IgD-negative memory B cell (primary cell): Measurements from ENCODE around the gene OTUB2. TPM values are rescaled to one million over a fixed set of nuclear protein-coding genes. Genes with fewer than 3 reads are reported as not detected.

Source experiments
- H3K27ac Mint-ChIP-seq, 3 donors: one replicate each; pipeline ENCODE4 v1.8.0; 2020 to 2022; ENCODE audit warnings: mild to moderate bottlenecking in 3 of 3, mixed read lengths in 3 of 3, moderate library complexity in 1 of 3
- H3K27me3 Mint-ChIP-seq: one replicate; pipeline ENCODE4 v1.8.0; 2021; ENCODE audit warnings: mixed read lengths
- H3K36me3 Mint-ChIP-seq: one replicate; pipeline ENCODE4 v1.8.0; 2020; ENCODE audit warnings: mild to moderate bottlenecking, mixed read lengths
- H3K4me1 Mint-ChIP-seq, 3 donors: one replicate each; pipeline ENCODE4 v1.8.0; 2020 to 2022; ENCODE audit warnings: mixed read lengths in 3 of 3, mild to moderate bottlenecking in 1 of 3
- H3K4me3 Mint-ChIP-seq, 4 donors: one replicate each; pipeline ENCODE4 v1.8.0; 2020 to 2022; ENCODE audit warnings: mild to moderate bottlenecking in 4 of 4, mixed read lengths in 4 of 4, moderate library complexity in 3 of 4
- H3K9me3 Mint-ChIP-seq, 3 donors: one replicate each; pipeline ENCODE4 v1.8.0; 2020 to 2021; ENCODE audit warnings: mixed read lengths in 3 of 3, mild to moderate bottlenecking in 1 of 3
- polyA plus RNA-seq: library from polyadenylated mRNA; unstranded; fragments of 300-500 nt; fragmentation: Illumina TruSeq; gene quantifications from one replicate; pipeline ENCODE4 v1.2.3, GENCODE V29; 2021

Gene OTUB2
- polyA plus RNA-seq, 1 donor from 2014 or later, result 0.19 TPM

DNA sequence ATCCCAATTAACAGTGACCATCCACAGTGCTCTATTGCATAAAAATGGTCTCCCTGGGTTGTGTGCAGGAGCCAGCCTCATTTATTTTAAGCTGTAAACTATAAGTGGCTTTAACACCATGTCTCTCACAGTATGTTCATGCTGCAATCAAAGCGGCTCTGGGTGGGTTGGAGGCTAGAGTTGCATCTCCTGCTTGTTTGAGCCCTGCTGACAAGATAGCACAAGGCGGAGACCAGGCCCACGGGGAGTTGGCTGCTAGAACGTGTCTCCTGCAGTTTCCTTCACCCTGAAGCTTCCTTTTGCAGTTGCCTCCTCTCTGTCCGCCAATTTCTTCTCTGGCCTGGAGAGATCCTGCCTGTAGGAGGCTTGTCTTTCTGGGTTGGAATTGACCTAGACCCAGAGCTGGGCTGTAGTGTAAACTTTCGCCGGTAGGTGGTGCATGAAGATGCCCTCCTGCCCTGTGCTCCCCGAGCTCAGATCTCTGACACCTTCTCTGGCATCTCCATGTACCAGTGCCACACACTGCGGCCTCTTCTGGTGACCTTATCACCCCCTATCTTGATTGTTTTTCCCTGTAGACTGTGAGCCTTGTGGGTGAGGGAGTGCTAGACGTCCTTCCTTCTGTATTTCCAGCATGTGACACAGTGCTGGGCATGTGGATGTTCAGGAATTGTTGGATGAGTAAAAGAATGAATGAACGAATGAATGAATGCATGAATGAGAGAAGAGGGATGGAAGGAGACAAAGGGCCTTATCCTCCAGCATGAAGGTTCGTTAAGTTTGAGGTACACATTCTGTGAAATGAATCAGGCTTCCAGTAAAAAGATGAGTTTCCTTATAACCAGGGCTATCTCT lies 10.4 kb downstream of the OTUB2 start:
- Mint-ChIP-seq H3K9me3 (no peaks in the 10 kb centered on the region), H3K27ac (peak overlapping the region in 2 of 3 donors; percentile 29 to 31), H3K4me3 (no peak overlapping the region), H3K4me1 (peaks cover 0 to 5% (median 0%) of the 10 kb centered on the region in 3 donors), H3K36me3 (no peaks in the 10 kb centered on the region), H3K27me3 (no peaks in the 10 kb centered on the region)

DNA sequence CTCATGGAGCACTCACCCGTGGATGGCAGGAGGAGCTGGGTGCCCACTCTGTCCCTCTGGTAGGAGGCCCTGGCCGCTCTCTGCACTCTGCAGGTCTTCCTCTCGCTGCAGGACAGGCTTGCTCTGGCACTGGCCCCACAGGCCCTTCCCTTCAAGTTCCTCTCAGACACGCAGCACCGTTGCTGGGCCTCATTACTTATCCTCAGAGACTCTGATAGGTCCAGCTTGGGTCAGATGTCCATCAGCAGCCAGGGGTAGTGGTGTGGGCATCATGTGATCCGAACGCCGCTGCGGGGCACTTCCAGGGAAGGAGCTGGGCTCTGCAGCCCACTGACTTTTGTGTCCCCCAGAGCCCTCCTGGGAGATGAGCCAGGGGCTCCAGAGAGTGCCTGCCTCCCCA lies 11.8 kb downstream of the OTUB2 start:
- H3K4me1 Mint-ChIP-seq, result peaks cover 0 to 5% (median 0%) of the 10 kb centered on the region in 3 donors

DNA sequence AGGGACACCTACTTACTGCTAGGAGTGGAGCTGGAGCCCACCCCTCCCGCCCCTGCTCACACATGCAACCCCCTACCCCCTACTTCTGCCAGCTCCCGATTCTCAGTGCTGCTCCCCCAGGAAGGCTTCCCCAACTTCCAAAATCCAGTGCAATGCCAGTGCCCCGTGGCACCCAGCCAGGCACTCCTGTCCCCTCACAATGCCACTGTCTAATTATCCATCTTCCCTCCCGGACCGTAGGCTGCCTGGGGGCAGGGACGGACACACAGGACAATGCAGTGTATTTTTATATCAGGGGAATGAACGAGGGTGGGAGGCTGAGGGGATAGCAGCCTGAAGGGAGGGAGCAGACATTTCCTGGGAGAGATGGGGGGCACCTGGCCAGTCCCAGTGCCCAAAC lies 12.4 kb downstream of the OTUB2 start:
- no peak overlapping the region for H3K27ac Mint-ChIP-seq
- H3K36me3 Mint-ChIP-seq, result no peaks in the 10 kb centered on the region
- no peaks in the 10 kb centered on the region for H3K9me3 Mint-ChIP-seq
- H3K4me3 Mint-ChIP-seq, result no peak overlapping the region
- H3K4me1 Mint-ChIP-seq, result peaks cover 0 to 5% (median 0%) of the 10 kb centered on the region in 3 donors
- no peaks in the 10 kb centered on the region for H3K27me3 Mint-ChIP-seq

More for the DNA sequence above, 11.8 kb downstream of the OTUB2 start:
- Mint-ChIP-seq H3K36me3 (no peaks in the 10 kb centered on the region), H3K27ac (no peak overlapping the region), H3K27me3 (no peaks in the 10 kb centered on the region), H3K9me3 (no peaks in the 10 kb centered on the region), H3K4me3 (no peak overlapping the region)

DNA sequence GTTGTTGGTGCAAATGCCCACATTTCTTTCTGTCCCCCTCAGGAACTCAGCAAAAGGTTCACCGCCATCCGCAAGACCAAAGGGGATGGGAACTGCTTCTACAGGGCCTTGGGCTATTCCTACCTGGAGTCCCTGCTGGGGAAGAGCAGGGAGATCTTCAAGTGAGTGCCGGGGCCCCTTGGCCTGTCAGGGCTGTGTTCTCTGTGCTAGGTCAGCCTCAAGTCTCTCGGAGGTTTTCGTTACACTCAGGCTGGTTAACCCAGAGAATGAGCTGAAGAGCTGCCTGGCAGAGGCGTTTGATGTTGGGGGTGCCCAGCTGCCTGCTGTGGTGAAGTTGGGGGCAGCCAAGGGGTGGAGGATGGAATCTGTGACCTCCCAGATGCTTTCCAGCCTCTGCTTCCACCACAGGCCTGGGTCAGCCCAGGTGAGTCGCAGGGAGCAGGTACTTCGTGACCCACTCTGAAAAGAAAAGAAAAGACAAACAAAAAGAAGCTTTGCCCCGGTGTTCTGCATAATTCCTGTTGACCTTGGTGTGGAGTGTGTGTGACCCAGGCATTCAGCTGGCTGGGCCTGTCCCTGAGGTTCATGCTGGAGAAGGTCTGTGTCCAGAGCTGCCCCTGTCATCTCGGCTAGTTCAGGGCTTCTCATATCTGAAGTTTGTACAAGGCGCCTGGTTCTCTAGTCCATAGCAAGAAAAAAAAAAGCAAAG lies 12.9 kb downstream of the OTUB2 start:
- Mint-ChIP-seq H3K36me3 (no peaks in the 10 kb centered on the region), H3K27me3 (no peaks in the 10 kb centered on the region), H3K27ac (no peak overlapping the region), H3K4me1 (peaks cover 0 to 5% (median 0%) of the 10 kb centered on the region in 3 donors), H3K9me3 (no peaks in the 10 kb centered on the region), H3K4me3 (no peak overlapping the region)

- H3K9me3 Mint-ChIP-seq, result no peaks in the 10 kb centered on the region
- no peak overlapping the region for H3K27ac Mint-ChIP-seq
- H3K27me3 Mint-ChIP-seq, result no peaks in the 10 kb centered on the region
- no peaks in the 10 kb centered on the region for H3K36me3 Mint-ChIP-seq
- H3K4me3 Mint-ChIP-seq, result no peak overlapping the region
- peaks cover 0 to 5% (median 0%) of the 10 kb centered on the region in 3 donors for H3K4me1 Mint-ChIP-seq
These were observed 14.1 kb downstream of the OTUB2 start for GRCh38 chr14:94040247-94040646.

GRCh38 chr14:94040796-94041195 lies 14.7 kb downstream of the OTUB2 start:
- no peaks in the 10 kb centered on the region for H3K36me3 Mint-ChIP-seq
- no peak overlapping the region for H3K27ac Mint-ChIP-seq
- no peak overlapping the region for H3K4me3 Mint-ChIP-seq
- H3K4me1 Mint-ChIP-seq, result peaks cover 0 to 5% (median 0%) of the 10 kb centered on the region in 3 donors
- H3K27me3 Mint-ChIP-seq, result no peaks in the 10 kb centered on the region
- no peaks in the 10 kb centered on the region for H3K9me3 Mint-ChIP-seq

DNA sequence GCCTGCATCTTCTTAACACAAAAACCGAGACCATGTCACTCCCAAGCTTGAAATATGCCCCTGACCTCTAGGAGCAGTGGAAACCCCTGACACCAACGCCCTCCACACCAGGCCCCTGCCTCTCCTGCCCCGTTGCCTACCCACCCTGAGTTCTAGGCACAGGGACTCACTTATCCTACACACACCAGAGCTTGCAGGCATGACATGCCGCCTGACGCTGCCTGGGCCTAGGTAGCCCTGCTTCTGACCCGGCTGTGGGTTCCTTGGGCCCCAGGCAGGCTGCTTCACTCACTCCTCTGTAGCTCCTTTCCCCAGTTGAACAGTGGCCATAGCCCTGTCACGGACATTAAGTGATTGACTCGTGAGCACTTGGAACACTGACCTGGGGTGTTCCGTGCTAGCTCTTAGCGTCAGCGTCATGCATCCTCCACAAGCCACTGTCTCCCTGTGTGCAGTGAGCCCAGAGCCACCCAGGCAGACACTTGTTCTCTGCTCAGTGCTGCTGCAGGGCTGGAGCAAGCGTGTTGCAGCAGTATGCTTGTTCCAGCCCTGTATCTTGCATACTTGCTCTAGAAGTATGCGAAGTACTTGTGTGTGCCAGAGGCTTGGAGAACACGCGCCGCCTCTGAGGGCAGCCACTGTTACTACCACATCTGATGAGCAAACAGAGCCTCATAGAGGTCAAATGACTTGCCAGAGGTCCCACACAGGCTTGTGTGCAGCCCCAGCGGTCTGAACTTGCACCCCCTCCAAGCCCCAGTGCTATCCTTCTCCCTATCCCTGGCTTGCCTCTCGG lies 15.6 kb downstream of the OTUB2 start:
- H3K4me1 Mint-ChIP-seq, result peaks cover 0 to 2% (median 0%) of the 10 kb centered on the region in 3 donors
- H3K4me3 Mint-ChIP-seq, result peak overlapping the region in 1 of 4 donors; percentile 29
- H3K27ac Mint-ChIP-seq, result peak overlapping the region in 1 of 3 donors; percentile 65
- no peaks in the 10 kb centered on the region for H3K27me3 Mint-ChIP-seq
- H3K9me3 Mint-ChIP-seq, result no peaks in the 10 kb centered on the region
- no peaks in the 10 kb centered on the region for H3K36me3 Mint-ChIP-seq

DNA sequence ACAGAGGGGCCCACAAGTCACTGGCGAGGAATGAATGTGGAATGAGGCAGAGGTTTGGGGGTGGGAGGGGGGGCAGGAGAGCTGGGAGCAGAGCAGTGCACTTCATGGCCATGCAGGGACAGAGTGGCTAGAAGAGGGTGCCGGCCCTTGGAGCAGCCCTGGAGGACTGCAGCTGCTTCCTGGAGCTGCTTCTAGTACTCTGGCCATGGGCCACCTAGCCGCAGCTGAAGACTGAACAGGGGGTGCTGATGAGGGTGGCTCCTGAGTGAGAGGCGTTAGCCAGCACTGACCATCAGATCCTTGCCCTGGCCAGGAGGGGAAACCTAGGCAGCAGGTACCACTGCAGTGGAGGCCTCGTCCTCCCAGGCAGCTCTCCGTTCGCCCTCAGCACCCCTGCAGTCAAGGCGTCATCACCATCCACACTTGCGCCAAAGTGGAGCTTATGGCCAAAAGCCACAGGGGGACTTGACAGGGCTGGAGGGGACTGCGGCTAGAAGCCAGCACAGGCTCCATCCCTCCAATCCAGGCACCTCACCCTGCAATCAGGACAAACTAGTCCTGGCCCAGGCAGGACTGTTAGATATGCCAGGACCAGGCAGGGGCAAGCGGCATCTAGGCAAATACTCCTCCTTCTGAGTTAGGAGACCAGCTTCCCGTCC lies 16.4 kb downstream of the OTUB2 start:
- H3K4me1 Mint-ChIP-seq, result peaks cover 0 to 2% (median 0%) of the 10 kb centered on the region in 3 donors
- no peak overlapping the region for H3K4me3 Mint-ChIP-seq
- peak overlapping the region in 1 of 3 donors; percentile 65 for H3K27ac Mint-ChIP-seq
- no peaks in the 10 kb centered on the region for H3K9me3 Mint-ChIP-seq
- H3K36me3 Mint-ChIP-seq, result no peaks in the 10 kb centered on the region
- H3K27me3 Mint-ChIP-seq, result no peaks in the 10 kb centered on the region

DNA sequence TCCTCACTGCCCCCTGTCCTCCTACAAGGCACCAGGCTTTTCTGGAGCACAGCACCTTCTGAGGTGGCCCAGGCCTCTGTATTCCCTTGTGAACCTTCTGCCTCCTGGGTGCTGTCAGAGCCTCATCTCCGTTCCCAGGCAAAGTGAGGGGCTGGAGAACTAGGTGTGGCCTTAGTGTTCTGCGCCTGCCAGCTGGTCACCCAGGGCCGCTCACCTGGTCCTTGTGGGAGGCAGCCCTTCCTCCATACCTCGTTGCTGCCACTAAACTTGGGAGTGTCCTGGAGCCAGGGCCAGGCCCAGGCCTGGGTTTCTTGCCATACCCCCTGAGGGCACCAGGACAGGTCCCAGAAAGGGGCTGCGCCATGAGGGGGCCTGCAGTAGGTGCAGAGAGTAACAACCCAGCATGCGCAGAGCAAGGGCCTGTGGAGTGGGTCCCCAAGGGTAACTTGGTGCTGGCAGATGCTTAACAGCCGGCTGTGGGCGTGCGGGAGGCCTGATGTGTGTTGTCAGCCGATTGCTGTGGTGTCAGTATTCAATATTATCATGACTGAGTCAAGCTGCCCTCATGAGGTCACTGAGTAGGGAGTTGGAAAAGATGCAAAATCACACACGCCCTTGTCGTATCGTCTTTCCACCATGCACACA lies 17.1 kb downstream of the OTUB2 start:
- peak overlapping the region in 1 of 3 donors; percentile 25 for H3K27ac Mint-ChIP-seq
- peak overlapping the region in 1 of 4 donors; percentile 24 for H3K4me3 Mint-ChIP-seq
- H3K9me3 Mint-ChIP-seq, result no peaks in the 10 kb centered on the region
- peaks cover 1% of the 10 kb centered on the region for H3K36me3 Mint-ChIP-seq
- no peaks in the 10 kb centered on the region for H3K27me3 Mint-ChIP-seq
- H3K4me1 Mint-ChIP-seq, result peaks cover 0 to 2% (median 0%) of the 10 kb centered on the region in 3 donors

GRCh38 chr14:94043756-94044475 lies 17.8 kb downstream of the OTUB2 start:
- no peaks in the 10 kb centered on the region for H3K27me3 Mint-ChIP-seq
- H3K27ac Mint-ChIP-seq, result peak overlapping the region in 1 of 3 donors; percentile 64
- peak overlapping the region in 1 of 4 donors; percentile 24 for H3K4me3 Mint-ChIP-seq
- H3K36me3 Mint-ChIP-seq, result peaks cover 1% of the 10 kb centered on the region
- H3K4me1 Mint-ChIP-seq, result peaks cover 0 to 2% (median 0%) of the 10 kb centered on the region in 3 donors
- no peaks in the 10 kb centered on the region for H3K9me3 Mint-ChIP-seq

- Mint-ChIP-seq H3K4me1 (no peaks in the 10 kb centered on the region), H3K27me3 (no peaks in the 10 kb centered on the region), H3K36me3 (peaks cover 1% of the 10 kb centered on the region), H3K9me3 (no peaks in the 10 kb centered on the region), H3K27ac (peak overlapping the region in 2 of 3 donors; percentile 53 to 73), H3K4me3 (no peak overlapping the region)
These were observed 18.4 kb downstream of the OTUB2 start for GRCh38 chr14:94044476-94045091.

DNA sequence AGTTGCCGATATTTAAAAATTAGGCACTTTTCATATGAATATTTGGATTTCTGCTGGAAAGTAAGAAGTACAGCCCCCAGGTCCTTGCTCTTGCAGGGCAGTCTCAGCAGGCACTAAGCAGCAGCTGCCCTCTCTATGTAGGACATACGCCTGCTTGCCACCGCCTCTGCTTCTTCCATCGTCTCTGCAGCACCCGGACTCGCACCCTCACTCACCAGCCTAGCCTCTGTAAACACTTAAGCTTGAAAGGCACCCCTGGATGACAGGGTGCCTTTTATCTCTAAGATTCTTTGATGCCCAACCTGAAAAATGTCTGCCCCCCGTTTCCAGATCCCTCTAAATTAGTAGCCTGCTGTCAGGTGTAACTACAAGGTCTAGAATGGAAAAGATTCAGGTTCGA lies 19.0 kb downstream of the OTUB2 start:
- no peaks in the 10 kb centered on the region for H3K27me3 Mint-ChIP-seq
- no peak overlapping the region for H3K4me3 Mint-ChIP-seq
- H3K4me1 Mint-ChIP-seq, result no peaks in the 10 kb centered on the region
- H3K36me3 Mint-ChIP-seq, result peaks cover 1% of the 10 kb centered on the region
- no peaks in the 10 kb centered on the region for H3K9me3 Mint-ChIP-seq
- H3K27ac Mint-ChIP-seq, result peak overlapping the region in 2 of 3 donors; percentile 59 to 73
